ENCODE results near the gene ANKRD34A.

ANKRD34A gene

DNA sequence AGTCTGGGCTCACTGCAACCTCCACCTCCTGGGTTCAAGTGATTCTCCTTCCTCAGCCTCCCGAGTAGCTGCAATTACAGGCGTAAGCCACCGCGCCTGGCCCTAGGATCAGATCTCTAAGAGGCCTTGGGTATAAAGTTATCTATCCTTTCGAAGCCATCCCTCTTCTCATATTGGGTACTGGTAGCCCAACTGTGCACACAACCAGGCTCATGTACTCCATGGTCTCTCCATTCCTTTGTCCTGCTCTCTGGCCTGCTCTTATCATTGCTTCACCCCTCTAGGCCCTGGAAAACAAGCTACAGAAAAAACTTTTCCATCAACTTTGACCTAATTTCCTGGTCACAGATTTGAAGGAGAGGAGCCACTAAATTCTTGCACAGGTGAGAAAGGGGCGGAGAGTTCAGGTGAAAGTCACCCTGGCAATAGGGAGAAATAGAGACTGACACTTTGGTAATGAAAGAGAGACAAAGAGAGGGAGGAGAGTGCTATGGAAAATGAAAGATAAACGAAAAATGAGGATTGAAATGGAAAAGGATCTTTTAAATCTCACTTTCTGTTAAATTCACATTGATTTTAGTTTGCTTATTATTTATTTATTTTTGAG is 26.0 kb upstream of the ANKRD34A start:
- no peak for DNase-seq

DNA sequence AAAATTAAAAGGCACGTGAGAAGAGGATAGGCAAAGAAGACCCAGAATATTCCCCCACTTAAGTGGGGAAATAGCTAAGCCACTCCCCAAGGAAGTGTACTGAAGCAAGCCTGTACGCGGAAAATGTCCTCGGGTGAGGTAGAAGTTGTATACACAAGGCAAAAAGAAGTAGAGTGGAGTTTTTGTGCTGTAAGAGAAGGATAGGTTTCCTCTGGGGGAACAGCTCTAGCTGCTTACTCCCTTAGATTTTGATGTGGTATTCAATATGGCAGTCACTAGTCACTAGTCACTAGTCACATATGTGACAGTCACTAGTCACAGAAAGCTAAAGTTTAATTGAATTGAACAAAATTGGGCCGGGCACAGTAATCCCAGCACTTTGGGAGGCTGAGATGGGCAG is 24.4 kb upstream of the ANKRD34A start:
- no peak for DNase-seq

- no peak for DNase-seq
Measured at GRCh38 chr1:145987926-145988325, 23.6 kb upstream of the ANKRD34A start.

GRCh38 chr1:145986551-145986950 is 22.2 kb upstream of the ANKRD34A start:
- DNase-seq: no peak

GRCh38 chr1:145985502-145986439 is 21.4 kb upstream of the ANKRD34A start:
- DNase-seq: no peak

- no peak for DNase-seq
Measured at GRCh38 chr1:145985129-145985501, 20.7 kb upstream of the ANKRD34A start.

GRCh38 chr1:145983960-145984830 is 19.8 kb upstream of the ANKRD34A start:
- no peak for DNase-seq

- DNase-seq: no peak
Measured at GRCh38 chr1:145983206-145983675, 18.9 kb upstream of the ANKRD34A start.

DNA sequence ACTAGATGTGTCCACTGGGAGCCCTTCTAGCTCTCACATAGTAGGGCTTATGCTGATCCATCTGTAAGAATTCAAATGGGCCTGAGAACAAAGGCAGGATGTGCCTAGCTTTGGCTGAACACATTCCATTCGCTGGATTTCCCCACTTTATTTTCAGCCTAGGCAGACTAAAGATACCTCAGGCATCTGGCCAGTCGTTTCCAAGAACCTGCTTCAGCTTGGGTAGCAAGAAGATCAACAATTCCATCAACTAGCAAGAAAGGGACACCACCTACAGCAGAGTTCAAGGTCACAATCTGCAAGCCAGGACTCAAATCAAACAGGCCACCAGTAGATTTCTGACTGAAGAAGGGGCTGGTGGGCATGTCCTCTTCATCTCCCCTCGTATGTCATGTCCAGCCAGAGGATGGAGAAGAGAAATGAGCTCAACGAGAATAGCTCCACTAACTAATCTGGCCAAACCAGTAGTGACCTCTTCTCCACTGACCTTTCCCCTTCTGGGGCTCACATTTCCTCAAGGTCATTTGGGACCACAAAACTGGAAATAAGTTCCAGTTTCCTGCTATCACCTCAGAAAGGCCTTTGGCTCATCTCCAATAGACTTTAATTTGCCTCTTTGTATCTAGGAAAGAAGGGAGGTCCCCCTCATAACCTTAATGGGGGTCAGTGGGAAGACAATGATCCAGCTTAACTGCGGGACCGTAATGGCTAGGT is 17.8 kb upstream of the ANKRD34A start:
- DNase-seq: no peak

- DNase-seq: no peak
Measured at GRCh38 chr1:145980457-145980994, 16.2 kb upstream of the ANKRD34A start.

- DNase-seq: no peak
Measured at GRCh38 chr1:145979746-145980456, 15.5 kb upstream of the ANKRD34A start.

DNA sequence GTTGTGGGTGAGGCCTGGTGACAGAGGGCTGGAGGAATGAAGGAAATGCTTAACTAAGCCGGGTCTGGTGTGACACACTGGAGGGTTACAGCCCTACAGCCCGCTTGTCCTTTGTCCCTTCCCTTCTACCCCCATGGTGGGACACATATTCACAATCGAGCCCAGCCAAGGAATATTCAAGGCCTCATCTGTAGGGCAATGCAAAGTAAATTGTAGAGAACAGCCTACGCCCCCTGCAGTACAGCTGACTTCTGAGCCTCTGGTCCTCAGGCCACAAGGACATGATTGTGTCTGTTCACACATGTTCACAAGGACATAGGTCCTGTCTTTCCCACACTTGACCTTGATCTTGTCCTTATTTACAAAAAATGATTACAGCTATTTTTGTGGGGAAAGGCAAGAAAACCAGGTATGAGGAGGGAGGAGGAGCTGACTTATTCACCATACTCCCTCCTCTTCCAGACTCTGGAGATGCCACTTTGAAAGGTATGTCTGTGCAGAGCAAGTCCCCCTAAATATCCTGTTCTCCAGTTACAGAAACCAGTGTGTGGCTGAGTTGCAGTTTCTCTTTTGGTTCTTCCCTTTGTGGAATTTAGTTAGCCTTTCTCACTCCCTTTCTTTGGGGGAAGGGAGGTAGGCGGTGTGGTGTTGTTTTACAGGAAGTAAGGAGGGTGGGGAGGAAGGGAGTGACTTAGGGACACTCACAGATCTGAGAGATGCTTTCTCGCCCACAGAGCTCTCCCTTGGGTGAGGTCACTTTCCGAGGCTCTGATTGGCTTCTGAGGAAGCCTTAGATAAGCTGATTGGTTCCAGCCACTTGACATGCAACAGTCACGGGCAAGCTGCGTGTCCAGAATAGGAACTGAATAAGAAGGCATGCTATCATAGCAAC is 14.7 kb upstream of the ANKRD34A start:
- DNase-seq: peak; percentile 85

GRCh38 chr1:145978471-145978853 is 14.1 kb upstream of the ANKRD34A start:
- no peak for DNase-seq

- peak; percentile 55 for DNase-seq
Measured at GRCh38 chr1:145977486-145978470, 13.4 kb upstream of the ANKRD34A start.

GRCh38 chr1:145977016-145977415 is 12.6 kb upstream of the ANKRD34A start:
- no peak for DNase-seq

- DNase-seq: no peak
Measured at GRCh38 chr1:145975216-145975615, 10.8 kb upstream of the ANKRD34A start.

- DNase-seq: no peak
Measured at GRCh38 chr1:145974721-145975120, 10.3 kb upstream of the ANKRD34A start.

DNA sequence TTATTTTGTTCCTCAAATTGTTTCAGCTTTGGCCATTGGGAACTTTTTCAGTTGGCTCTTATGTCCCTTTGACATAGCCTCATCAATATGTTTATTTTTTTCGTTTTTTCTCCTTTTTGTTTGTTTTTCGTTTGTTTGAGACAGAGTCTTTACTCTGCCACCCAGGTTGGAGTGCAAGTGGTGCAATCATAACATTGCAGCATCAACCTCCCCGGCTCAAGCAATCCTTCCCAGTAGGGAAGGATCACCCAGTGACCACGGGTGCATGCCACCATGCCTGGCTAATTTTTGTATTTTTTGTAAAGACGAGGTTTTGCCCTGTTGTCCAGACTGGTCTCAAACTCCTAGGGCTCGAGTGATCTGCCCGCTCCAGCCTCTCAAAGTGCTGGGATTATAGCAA is 8.2 kb upstream of the ANKRD34A start:
- DNase-seq: no peak

GRCh38 chr1:145967288-145967687 is 2.9 kb upstream of the ANKRD34A start:
- DNase-seq: no peak
